ENCODE measurements around the gene TEX11.
"Not testable (repeated sequence)": the region's sequence is repeated elsewhere in the genome, so short reads cannot be mapped to it uniquely, and the experiment has no call there.

Gene TEX11

DNA sequence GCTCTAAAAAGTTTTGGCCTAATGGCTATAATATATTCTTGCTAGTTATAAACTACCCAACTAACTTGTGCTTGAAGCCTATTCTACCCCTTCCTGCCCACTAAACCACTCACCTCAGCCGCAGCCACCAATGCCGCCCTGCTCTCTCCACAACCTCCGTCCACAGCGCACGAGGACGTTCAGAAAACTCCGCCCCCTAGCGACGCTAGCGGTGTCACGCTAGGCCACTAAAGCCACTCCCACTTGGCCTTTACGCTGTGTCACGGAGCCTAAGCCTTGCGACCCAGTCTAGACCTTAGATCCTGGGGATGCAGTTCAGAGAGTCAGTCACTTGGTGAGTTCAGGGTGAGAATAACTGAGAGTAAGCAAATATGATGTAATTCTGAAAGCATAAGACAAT, at the start of gene TEX11:
TEX11 (minus strand) TSS at position 171 of the 400 bp plus-strand sequence. CDS start 922 bp downstream, outside the sequence.
- no peak for DNase-seq (ENCODE audit: low read depth in 2 of 2)

DNA sequence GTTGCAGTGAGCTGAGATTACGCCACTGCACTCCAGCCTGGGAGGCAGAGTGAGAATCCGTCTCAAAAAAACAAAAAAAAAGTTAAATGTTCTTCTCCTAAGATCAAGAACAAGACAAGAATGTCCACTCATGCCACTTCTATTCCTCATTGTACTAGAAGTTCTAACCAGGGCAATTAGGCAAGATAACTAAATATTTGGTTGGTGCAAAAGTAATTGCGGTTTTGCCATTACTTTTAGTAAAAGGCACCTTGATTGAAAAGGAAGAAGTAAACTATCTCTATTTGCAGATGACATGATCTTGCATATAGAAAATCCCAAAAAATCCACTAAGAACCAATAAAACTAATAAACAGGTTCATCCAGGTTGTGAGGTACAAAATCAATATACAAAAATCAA, 46.4 kb upstream of the TEX11 start:
- no peak for DNase-seq (ENCODE audit: low read depth in 2 of 2)

DNA sequence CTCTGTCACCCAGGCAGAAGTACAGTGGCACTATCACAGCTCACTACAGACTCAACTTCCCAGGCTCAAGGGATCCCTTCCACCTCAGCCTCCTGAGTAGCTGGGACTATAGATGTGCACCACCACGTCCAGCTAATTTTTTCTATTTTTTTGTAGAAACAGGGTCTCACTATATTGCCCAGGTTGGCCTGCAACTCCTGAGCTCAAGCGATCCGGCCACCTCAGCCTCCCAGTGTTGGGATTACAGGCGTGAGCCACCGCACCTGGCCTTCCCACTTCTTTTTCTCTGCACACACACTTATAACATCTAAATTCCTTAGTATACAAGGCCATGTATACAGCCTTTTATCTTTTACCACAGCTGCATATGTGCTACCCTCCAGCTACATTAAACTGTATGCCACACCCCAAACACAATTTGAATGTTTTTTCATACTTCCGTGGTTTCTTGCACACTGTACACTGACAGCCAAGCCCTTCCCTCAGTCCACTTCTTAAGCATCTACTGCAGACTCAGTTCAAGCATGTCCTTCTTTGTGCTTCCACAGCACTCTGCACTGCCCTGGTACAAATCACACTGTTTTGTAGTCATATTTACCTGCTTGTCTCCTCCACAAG, 15.9 kb upstream of the TEX11 start:
- no peak for DNase-seq (ENCODE audit: low read depth in 2 of 2)

DNA sequence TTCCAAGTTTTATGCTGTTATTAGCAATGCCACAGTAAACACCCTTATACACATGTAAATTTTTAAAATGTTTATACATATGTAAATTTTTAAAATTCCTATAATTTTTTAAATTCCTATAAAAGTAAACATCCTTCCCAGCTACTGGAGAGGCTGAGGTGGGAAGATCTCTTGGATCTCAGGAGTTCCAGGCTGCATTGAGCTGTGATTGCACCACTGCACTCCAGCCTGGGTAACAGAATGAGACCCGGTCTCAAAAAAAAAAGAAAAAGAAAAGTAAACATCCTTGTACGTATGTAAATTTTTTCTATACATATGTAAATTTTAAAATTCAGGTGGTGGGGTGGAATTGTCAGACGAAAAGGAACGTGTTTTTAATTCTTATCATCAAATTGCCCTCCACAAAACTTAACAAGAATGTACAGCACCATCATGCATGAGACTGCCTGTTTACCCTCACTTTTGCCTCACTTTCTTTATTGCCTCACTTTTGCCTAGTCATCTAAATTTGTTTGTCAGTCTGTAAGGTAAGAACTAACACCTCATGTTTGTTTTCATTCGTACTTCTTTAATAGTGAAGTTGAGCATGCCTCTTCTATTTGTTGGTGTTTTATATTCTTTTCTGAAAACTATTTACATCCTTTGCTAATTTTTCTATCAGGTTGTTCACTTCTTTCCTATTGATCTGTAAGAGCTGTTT, 14.4 kb upstream of the TEX11 start:
- no peak for DNase-seq (ENCODE audit: low read depth in 2 of 2)

DNA sequence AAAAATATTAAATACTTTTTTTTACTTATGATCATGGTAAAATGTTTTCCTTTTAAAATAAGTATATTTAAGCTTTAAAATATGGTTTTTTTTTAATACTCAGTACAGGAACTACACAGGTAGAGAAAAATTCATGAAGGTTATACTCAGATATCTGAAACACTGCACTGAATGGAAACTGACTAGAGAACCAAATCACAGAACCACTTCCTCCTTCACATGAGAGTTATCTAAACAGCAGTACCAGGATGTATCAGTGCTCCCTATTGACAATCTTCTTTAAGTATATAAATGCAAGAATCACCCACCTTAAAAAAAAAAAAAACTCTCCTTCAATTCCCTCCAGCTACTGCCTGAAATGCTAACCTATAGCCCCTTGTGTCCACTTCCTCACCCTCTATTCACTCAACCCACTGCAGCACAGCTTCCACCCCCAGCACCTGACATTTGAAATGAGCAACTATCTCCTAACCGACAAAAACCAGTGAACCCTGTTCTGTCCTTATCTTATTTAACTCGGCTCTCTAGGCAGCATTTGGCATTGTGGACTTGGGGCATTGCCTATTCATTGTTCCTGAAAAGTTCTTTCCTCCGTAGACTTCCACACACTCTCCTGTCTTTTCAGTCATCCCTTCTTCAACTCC, 13.3 kb upstream of the TEX11 start:
- no peak for DNase-seq (ENCODE audit: low read depth in 2 of 2)

DNA sequence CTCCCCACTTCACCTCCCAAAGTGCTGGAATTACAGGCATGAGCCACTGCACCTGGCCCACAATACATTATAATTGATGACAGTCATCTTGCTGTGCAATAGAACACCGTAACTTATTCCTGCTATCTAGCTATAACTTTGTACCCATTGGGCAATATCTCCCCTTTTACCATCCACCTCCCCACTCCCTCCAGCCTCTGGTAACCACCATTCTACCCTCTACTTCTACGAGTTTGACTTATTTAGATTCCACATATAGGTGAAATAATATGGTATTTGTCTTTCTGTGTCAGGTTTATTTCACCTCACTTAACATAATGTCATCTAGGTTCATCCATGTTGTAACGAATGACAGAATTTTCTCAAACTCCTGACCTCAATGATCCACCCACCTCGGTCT, 8.2 kb upstream of the TEX11 start:
- no peak for DNase-seq (ENCODE audit: low read depth in 2 of 2)

DNA sequence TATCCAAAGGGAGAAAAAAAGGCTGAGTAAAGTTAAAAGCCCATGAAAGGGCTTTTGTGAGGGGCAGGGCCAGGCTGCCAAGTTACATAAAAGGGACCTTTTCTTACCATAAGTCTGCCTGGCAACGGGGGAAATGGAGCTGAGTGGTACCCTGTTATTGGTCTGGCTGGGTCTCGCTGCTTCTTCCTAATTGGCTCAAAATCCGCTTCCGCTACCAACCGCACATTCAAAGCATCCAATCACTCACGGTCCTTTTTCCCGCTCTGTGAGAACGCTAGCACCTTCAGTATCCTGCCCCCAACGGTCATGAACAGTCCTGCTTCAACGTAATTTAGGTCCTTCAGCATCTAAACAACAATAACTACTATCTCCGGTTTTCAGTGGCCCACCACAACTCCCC, 611 bp downstream of the TEX11 start:
- no peak for DNase-seq (ENCODE audit: low read depth in 2 of 2)

DNA sequence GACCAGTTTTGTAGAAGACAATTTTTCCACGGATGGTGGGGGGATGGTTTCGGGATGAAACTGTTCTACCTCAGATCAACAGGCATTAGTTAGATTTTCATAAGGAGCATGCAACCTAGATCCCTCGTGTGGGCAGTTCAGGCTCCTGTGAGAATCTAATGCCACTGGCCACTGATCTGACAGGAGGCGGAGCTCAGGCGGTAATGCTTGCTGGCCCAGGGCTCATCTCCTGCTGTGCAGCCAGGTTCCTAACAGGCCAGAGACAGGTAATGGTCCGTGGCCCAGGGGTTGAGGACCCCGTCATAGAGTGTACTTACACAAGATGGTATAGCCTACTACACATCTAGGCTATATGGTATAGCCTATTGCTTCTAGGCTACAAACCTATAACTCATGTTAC, 7.0 kb downstream of the TEX11 start:
- no peak for DNase-seq (ENCODE audit: low read depth in 2 of 2)

DNA sequence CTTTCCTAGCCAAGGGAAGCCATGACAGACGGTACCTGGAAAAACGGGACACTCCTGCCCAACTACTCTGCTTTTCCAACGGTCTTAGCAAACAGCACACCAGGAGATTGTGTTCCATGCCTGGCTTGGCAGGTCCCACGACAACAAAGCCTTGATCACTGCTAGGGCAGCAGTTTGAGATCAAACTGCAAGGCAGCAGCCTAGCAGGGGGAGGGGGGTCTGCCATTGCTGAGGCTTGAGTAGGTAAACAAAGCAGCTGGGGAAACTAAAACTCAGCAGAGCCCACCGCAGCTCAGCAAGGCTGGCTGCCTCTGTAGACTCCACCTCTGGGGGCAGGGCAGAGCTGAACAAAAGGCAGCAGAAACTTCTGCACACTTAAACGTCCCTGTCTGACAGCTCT, 18.1 kb downstream of the TEX11 start:
- not testable (repeated sequence) for DNase-seq (ENCODE audit: low read depth in 2 of 2)

DNA sequence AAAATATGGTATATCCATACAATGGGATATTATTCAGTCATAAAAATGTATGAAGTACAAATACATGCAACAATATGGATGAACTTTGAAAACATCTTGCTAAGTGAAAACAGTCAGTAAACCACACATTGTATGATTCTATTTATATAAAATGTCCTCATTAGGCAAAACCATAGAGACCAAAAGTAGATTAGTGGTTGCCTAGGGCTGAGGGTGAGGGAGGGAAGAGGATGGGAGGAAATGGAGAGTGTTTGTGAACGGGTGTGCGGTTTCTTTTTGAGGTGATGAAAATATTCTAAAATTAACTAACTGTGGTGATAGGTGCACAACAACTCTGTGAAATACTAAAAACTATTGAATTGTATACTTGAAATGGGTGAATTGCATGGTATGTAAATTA, 29.6 kb downstream of the TEX11 start:
- DNase-seq (ENCODE audit: low read depth in 2 of 2) = no peak

DNA sequence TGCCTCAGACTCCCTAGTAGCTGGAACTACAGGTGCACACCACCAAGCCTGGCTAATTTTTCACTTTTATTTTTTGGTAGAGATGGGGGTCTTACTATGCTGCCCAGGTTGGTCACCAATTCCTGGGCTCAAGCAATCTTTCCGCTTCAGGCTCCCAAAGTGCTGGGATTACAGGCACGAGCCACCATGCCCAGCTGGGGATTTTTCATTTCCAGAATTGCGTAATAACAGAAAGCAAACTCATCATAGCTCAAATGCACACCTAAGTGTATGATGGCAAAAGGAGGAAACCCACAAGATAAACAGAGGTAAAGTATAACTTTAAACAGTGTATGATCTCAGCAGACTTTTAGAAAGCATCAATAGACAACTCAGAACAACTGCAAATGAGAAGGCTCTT, 56.2 kb downstream of the TEX11 start:
- DNase-seq (ENCODE audit: low read depth in 2 of 2) = no peak

DNA sequence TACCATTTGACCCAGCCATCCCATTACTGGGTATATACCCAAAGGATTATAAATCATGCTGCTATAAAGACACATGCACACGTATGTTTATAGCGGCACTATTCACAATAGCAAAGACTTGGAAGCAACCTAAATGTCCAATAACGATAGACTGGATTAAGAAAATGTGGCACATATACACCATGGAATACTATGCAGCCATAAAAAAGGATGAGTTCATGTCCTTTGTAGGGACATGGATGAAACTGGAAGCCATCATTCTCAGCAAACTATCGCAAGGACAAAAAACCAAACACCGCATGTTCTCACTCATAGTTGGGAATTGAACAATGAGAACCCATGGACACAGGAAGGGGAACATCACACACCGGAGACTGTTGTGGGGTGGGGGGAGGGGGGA, 64.4 kb downstream of the TEX11 start:
- not testable (repeated sequence) for DNase-seq (ENCODE audit: low read depth in 2 of 2)

DNA sequence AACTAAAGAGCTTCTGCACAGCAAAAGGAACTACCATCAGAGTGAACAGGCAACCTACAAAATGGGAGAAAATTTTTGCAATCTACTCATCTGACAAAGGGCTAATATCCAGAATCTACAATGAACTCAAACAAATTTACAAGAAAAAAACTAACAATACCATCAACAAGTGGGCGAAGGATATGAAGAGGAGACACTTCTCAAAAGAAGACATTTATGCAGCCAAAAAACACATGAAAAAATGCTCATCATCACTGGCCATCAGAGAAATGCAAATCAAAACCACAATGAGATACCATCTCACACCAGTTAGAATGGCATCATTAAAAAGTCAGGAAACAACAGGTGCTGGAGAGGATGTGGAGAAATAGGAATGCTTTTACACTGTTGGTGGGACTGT, 64.9 kb downstream of the TEX11 start:
- DNase-seq (ENCODE audit: low read depth in 2 of 2) = not testable (repeated sequence)

DNA sequence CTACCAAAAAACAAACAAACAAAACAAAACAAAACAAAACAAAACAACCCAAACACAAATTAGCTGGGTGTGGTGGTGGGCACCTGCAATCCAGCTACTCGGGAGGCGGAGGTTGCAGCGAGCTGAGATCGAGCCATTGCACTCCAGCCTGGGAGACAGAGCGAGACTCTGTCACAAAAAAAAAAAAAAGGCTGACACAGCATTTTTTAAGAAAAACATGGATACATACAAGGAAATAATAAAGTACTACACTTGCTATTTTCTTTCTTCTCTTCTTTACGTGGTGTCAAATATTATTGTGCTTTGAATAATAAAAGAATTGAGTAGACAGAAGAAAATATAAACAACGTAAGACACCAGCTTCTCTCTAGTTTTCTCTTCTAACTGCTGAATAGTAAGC, 73.9 kb downstream of the TEX11 start:
- DNase-seq (ENCODE audit: low read depth in 2 of 2) = no peak

DNA sequence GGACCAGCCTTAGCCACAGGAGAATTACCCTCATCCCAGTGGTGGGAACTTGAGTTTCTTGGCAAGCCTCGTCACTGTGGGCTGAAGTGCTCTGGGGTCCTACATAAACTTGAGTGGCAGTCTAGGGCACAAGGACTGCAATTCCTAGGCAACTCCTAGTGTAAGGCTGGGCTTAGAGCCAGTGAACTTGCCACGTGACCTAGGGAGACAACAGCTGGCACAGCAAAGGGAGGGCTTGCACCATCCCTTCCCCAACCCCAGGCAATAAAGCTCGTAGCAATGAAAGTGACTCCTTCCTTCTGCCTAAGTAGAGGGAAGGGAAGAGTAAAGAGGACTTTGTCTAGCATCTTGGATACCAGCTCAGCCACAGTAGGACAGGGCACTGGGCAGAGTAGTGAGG, 81.8 kb downstream of the TEX11 start:
- DNase-seq (ENCODE audit: low read depth in 2 of 2) = no peak

DNA sequence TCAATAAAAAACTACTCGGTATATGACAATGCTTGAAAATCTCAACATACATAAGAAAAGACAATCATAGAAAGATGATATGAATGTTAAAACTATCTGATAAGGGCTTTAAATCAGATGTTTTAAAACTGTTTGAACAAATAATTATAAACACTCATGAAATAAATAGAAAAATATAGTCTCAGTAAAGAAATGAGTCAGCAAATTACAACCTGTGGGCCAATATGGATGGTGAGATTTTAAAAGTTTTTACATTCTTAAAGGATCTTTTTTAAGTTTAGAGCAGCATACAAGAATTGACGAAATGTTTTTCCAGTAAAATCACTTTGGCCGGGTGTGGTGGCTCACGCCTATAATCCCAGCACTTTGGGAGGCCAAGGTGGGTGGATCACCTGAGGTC, 83.1 kb downstream of the TEX11 start:
- DNase-seq (ENCODE audit: low read depth in 2 of 2) = no peak

DNA sequence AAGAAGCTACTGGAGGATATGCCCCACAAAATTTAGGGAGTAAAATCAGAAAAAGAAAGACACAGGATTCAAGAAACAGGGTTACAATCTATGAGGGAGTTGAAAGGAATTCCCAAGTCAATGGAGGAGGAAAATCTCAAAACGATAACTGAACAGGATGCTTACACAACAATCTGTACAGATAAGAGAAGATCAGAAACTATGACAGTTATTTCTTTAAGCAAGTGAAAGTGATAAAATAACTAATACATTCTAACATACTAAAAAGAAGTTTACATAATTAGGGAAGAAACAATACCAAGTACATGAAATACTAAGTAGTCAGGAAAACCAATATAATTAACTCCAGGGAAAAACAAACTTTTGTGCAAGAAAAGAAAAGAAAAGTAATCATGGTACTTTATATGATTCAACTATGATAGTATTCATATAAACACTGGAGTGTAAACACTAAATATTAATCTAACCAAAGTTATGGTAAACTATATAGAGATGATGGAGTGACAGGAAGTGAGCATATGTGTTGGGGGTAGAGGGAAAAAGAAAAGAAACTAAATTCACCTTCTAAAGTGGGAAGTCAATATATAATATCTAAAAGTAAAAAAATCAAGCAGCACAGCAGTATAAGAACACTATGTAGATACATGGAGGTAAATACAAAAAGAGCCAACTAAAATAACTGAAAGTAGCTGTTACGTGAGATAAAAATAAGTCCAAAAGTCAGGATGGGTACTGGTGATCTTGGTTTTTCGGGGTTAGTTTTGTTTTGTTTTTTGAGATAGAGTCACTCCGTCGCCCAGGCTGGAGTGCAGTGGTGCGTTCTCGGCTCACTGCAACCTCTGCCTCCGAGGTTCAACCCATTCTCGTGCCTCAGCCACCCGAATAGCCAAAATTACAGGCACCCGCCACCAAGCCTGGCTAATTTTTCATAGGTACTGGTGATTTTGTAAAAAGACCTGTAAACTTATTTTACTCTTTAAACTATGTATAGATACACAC, 99.3 kb downstream of the TEX11 start:
- DNase-seq (ENCODE audit: low read depth in 2 of 2) = no peak

DNA sequence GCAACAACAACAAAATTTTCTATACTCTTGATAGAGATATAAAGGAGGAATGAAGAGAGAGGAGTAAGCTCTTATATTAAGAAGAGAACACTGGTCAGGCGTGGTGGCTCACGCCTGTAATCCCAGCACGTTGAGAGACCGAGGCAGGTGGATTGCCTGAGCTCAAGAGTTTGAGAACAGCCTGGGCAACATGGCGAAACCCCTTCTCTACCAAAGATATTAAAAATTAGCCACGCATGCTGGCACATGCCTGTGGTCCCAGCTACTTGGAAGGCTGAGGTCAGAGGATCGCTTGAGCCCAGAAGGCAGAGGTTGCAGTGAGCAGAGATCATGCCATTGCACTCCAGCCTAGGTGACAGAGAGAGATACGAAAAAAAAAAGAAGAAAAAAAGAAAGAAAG, 102.4 kb downstream of the TEX11 start:
- no peak for DNase-seq (ENCODE audit: low read depth in 2 of 2)

DNA sequence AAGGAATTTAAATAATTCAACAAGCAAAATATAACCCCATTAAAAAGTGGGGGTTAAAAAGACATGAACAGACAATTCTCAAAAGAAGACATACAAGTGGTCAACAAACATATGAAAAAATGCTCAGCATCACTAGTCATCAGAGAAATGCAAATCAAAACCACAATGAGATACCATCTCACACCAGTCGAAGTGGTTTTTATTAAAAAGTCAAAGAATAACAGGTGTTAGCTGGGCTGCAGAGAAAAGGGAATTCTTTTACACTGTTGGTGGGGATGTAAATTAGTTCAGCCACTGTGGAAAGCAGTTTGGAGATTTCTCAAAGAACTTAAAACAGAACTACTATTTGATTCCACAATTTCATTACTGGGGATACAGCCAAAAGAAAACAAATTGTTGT, 111.8 kb downstream of the TEX11 start:
- not testable (repeated sequence) for DNase-seq (ENCODE audit: low read depth in 2 of 2)

DNA sequence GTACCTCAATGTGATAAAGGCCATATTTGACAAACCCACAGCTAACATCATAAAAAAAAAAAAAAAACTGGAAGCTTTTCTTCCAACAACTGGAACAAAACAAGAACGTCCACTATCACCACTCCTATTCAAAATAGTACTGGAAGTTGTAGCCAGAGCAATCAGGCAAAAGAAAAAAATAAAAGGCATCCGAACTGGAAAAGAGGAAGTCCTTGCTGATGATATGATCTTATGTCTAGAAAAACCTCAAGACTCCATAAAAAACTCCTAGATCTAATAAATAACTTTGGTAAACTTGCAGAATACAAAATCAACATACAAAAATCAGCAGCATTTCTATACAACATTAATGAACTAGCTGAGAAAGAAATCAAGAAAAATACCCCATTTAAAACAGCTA, 134.3 kb downstream of the TEX11 start:
- DNase-seq (ENCODE audit: low read depth in 2 of 2) = no peak

DNA sequence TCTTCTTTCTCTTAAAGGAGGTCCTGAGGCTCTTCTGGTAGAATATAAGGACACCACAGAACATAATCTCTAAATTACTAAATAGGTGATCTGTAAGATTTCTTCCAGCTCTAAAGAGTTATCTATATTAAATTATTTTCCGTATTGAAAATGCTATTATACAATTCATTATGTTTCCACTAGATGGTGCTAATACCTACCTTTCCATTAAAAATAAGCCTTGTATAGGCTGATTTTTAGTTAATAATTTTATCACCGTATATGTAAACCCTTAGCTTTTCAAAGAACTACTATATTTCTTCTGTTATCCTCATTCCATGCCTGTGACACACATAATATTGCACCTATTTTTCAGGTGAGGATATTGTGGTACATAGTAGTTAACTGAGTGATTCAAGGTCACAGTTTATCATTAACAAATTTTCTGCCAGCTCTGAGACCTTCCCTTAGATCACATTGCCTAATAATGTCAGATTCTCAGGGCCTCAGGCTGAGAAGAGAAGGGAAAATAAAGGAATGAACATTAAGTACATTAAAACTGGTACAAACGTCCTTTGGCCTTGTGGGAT, 138.8 kb downstream of the TEX11 start:
- no peak for DNase-seq (ENCODE audit: low read depth in 2 of 2)

DNA sequence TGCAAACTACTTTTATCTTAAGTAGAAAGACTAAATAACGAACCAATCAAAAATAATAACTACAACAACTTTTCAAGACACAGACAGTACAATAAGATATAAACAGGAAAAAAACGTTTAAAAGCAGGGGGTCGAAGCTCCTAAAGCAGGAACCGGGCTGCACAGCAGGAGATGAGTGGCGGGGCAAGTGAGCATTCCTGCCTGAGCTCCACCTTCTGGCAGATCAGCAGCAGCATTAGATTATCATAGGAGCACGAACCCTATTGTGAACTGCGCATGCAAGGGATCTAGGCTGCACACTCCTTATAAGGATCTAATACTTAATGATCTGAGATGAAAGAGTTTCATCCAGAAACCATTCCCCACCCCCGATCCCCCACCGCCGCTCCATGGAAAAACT, 146.2 kb downstream of the TEX11 start:
- no peak for DNase-seq (ENCODE audit: low read depth in 2 of 2)
